Measurements from ENCODE around the gene FAM9A.
"Not testable (repeated sequence)": the region's sequence is repeated elsewhere in the genome, so short reads cannot be mapped to it uniquely, and the experiment has no call there.

The FAM9A gene

DNA sequence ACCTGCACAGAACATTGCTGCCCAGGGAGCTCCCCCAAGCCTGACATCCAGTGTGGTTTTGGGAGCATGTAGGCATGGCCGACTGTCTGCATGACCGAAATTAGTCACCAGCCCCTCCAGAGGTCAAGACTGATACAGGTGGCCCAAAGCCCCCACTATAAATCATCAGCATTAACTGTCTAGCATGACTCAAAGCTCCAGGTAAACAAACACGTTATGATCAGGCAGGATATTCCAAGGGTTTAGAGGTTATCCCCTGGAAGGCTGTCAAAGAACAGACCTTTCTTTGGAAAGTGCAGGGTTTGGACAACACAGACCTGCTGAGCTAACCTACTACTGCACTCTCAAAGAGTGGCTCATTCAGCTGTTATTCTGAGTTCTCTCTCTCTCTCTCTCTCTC is 2.1 kb upstream of the FAM9A start:
- DNase-seq (ENCODE audit: low read depth): no peak

DNA sequence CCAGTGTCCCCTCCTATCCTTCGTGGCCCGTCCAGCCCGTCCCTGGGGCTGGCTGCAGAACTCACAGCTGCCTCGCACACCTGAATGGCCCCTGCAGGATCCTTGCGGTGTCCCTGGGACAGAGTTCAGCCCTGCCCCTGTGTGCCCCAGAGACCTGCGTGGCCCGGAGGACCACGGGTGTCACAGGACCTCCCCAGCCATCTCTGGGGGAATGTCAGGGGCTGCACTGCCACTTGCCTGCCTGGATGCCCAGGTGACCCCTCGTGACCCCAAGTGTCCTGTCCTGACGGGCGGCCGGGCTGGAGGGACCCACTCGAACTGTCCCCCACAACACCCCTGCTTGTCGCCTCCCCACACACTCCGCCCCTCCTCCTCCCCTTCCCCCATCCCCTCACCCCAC is 832 bp downstream of the FAM9A start:
- not testable (repeated sequence) for DNase-seq (ENCODE audit: low read depth)

DNA sequence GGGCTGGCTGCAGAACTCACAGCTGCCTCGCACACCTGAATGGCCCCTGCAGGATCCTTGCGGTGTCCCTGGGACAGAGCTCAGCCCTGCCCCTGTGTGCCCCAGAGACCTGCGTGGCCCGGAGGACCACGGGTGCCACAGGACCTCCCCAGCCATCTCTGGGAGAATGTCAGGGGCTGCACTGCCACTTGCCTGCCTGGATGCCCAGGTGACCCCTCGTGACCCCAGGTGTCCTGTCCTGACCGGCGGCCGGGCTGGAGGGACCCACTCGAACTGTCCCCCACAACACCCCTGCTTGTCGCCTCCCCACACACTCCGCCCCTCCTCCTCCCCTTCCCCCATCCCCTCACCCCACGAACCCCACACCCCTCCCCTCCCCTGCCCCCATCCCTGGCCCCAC is 1.9 kb downstream of the FAM9A start:
- not testable (repeated sequence) for DNase-seq (ENCODE audit: low read depth)

DNA sequence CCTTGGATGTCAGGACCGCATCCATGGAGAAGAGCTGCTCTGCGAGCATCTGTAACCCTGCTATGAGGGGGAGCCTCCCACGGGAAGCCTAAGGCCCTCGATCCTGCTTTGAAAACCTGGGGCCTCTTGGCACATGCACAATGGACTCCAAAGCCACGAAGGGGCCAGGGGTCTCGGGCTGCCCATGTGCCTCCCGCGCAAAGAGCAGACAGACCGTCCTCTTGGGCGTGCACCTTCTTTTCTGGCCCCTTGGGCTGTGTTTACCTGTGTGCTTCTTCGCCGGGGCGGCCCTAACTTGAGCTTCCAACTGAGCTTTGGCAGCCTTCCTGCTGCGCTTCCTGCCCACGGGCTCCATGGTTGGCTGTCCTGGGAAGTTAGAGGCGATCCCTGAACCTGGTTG is 2.5 kb downstream of the FAM9A start:
- not testable (repeated sequence) for DNase-seq (ENCODE audit: low read depth)

DNA sequence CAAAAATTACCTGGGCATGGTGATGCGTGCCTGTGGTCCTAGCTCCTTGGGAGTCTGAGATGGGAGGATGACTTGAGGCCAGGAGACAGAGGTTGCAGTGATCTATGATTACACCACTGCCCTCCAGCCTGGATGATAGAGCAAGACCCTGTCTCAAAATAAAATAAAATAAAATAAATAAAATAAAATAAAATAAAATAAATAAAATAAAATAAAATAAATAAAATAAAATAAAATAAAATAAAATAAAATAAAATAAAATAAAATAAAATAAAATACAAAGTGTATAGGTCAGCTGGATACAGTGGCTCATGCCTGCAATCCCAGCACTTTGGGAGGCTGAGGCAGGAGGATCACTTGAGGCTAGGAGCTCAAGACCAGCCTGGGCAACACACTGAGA is 14.1 kb downstream of the FAM9A start:
- not testable (repeated sequence) for DNase-seq (ENCODE audit: low read depth)

DNA sequence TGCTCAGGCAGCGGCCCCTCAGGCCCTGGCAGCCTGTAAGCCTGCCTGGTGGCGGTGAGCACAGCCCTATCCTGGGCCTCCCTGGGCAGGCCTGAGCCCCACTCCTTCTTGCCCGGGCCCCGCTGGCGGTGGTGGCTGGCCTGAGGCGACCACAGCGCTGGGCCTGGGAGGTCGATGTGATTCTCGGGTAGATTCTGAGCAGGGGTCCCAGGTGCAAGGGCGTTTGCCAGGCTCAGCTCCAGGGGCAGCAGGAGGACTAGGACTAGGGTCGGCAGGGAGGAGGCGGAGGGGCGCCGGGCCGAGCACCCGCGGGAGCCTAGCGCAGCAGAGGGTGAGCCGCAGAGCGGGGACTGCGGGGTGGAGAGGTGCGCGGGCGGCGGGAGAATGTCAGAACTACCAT is 17.0 kb downstream of the FAM9A start:
- DNase-seq (ENCODE audit: low read depth): no peak

DNA sequence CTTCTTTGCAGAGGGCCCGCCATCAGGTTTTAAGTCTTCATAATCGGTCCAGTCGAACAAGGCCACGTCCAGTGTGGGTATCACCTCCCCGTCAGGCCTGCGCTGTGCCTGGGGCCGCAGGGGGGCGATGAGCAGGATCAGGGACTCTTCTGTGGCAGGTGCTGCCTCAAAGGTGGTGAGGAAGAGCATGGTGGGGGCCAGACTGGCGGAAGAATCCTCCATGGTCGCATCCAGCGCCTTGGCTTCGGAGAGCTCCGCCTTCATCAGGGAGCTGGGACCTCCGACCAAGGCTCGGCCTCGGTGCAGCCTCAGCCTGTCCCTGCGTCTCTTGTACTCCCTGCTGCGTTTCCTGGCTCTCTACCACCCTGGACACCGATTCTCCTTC is 17.5 kb downstream of the FAM9A start:
- no peak for DNase-seq (ENCODE audit: low read depth)

DNA sequence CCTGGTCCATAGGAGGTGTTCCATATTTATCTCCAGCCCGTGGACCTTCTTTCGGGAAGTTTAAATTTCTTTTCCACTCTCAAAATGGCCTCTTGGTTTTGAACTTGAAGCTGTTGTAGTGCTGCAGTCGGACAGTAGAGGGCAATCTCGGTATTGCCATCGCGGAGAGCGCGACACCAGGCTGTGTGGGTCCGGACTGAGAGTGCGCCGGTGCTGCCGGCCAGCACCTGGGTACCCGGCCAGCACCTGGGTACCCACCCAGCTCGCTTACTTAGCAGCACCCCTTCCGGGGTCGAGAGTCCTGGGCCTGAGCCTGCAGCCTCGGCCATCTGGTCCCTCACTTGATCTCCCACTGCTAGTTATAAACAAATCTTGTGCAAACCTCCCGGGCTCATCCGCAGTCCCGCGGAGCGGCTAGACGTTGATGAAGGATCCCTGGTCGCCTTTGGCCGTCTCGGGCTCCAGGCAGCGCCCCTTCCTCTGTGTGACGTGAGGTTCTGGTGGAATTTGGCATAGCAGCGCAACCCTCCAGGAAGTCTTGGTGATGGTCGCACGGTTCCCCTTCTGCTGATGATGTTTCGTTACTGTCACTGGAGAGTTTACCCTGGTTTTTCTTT is 18.0 kb downstream of the FAM9A start:
- DNase-seq (ENCODE audit: low read depth): peak; percentile 13

GRCh38 chrX:8782595-8782994 is 18.6 kb downstream of the FAM9A start:
- no peak for DNase-seq (ENCODE audit: low read depth)

- not testable (repeated sequence) for DNase-seq (ENCODE audit: low read depth)
These were observed 19.3 kb downstream of the FAM9A start for GRCh38 chrX:8781921-8782320.

- DNase-seq (ENCODE audit: low read depth): no peak
These were observed 28.1 kb downstream of the FAM9A start for GRCh38 chrX:8773117-8773516.

DNA sequence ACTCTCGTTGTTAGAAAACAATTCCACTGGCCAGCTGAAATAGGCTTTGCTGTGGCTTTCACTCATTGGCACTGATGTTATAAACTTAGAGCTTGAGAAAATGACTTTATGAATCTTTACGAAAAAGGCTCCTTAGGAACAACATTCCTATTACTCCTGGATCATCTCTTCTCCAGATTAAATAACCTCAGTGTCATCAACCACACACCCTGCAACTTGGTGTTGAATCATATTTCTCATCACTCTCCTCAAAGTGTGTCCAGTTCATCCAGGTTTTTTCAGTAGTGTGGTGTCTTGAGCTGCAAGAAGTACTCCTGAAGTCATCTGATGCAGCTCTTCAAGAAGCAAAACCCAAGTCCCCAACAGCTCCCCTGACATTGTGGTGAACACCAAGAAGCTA is 41.2 kb downstream of the FAM9A start:
- peak; percentile 24 for DNase-seq (ENCODE audit: low read depth)

- peak; percentile 42 for DNase-seq (ENCODE audit: low read depth)
These were observed 42.5 kb downstream of the FAM9A start for GRCh38 chrX:8758706-8759105.

DNA sequence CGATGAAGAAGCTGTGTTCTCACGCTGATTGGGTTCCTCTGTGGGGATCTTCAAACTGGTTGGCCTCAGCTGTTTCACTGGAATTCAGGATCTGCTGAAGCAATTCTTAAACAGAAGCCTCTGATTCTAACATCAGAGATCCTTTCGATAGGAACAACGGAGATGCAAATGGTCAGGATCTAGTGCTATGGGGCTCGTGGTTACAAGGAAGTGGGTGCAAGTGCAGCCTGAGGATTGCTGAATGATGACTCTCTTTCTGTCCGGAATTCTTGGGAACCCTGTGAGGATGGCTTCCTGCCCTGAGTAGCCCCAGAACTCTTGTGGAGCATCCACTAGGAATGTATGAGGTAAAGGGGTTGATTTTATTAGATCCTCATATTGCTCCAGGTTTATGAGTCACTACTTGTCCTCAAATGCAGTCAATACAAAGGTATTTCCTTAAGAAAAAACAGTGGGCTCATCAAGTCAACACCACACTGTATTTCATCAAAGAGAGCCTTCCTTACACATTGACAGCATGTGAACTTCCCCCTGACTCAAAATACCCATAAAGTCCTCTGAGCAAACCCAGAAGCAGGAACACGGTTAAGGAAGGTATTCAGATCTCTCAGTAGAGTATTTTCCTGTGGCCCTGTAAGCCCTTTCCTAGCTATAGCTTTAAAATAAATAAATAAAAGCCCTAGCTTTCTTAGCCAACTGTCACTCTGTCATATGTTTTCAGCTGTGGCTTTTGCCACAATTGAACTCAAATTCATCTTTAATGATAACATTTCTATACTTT is 43.4 kb downstream of the FAM9A start:
- peak; percentile 53 for DNase-seq (ENCODE audit: low read depth)

GRCh38 chrX:8755813-8756212 is 45.4 kb downstream of the FAM9A start:
- no peak for DNase-seq (ENCODE audit: low read depth)

DNA sequence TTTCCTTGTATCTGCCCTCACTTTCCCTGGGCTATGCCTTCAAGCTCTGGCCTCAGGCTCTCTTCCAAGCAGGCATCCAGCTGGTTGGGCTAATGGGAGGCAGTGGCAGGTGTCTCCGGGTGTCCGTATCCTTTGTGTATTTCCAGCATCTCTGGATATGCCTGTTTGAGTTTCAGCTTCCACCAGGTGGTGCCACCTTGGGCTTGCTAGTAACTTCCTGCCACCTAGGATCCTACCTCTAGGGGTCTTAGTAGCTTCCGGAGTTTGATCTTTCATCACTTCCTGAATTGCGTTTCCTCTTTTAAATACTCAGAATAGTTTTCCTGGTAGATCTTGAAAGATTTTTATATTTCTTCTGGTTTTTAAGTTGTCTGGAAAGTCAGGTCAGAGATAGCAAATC is 46.1 kb downstream of the FAM9A start:
- DNase-seq (ENCODE audit: low read depth): no peak

DNA sequence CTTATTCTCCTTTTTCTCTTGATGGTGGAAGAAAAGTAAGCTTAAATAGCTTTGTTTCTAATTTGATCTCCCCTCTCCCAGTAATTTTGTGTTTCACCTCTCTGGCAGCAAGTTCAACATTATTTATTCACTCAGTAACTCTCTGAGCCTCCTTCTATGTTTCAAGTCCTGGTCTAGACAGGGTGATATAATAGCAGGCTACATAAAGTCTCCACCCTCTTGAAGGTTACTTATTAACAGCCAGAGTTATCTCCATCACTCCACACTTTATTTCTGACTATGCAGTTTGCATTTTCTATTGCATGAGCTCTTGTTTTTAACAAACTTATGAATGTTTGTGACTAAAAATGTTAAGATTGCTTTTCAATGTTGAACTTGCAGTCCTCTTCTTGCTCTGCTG is 51.5 kb downstream of the FAM9A start:
- DNase-seq (ENCODE audit: low read depth): no peak

DNA sequence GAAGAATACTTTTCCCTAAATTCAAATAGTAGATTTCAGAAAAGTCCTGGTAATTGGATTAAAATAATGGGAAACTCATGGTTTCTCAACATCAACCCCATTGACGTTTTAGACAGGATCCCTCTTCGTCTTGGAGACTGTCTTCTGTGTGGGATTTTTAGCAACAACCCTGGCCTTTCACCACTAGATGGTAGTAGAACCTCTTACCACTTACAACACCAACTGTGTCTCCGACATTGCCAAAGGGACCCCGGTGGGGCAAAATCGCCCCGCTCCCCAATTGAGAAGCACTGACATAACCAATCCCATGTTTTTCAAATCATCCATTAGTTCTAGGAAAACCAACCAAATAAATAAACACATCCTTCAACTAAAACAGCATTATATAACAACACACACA is 52.3 kb downstream of the FAM9A start:
- DNase-seq (ENCODE audit: low read depth): peak; percentile 34

GRCh38 chrX:8743126-8743732 is 58.0 kb downstream of the FAM9A start:
- peak; percentile 19 for DNase-seq (ENCODE audit: low read depth)

GRCh38 chrX:8741981-8742380 is 59.2 kb downstream of the FAM9A start:
- no peak for DNase-seq (ENCODE audit: low read depth)

Data from amniotic epithelial cell (primary cell).